HG02884 (cell line): ENCODE data around the gene ZP1.
"Not testable (repeated sequence)": the region's sequence is repeated elsewhere in the genome, so short reads cannot be mapped to it uniquely, and the experiment has no call there.

Source experiments
- ATAC-seq: cut with Tn5 transposase; IDR thresholded peaks from one replicate; pipeline ENCODE4 v1.9.1; 2021; ENCODE audit warnings: mild to moderate bottlenecking, moderate library complexity; ENCODE audit not compliant: unreplicated experiment

ZP1 gene

GRCh38 chr11:60866911-60867870, at the start of gene ZP1:
Gene ZP1, plus strand, starts transcription at chr11:60867542. Its CDS starts 20 bp downstream, at chr11:60867562.
- no peak for ATAC-seq

- no peak for ATAC-seq
Measured at GRCh38 chr11:60818057-60818456, 49.3 kb upstream of the ZP1 start.

GRCh38 chr11:60821827-60822599, 45.3 kb upstream of the ZP1 start:
- no peak for ATAC-seq

- not testable (repeated sequence) for ATAC-seq
Measured at GRCh38 chr11:60823745-60824306, 43.5 kb upstream of the ZP1 start.

- no peak for ATAC-seq
Measured at GRCh38 chr11:60825118-60825517, 42.2 kb upstream of the ZP1 start.

GRCh38 chr11:60825790-60826189, 41.6 kb upstream of the ZP1 start:
- ATAC-seq = no peak

GRCh38 chr11:60830478-60831142, 36.7 kb upstream of the ZP1 start:
- ATAC-seq = no peak

GRCh38 chr11:60831143-60831500, 36.2 kb upstream of the ZP1 start:
- peak; percentile 75 for ATAC-seq

- no peak for ATAC-seq
Measured at GRCh38 chr11:60831501-60832079, 35.8 kb upstream of the ZP1 start.

GRCh38 chr11:60834742-60835533, 32.4 kb upstream of the ZP1 start:
- ATAC-seq = no peak

- ATAC-seq = no peak
Measured at GRCh38 chr11:60835534-60835846, 31.9 kb upstream of the ZP1 start.

GRCh38 chr11:60836866-60837515, 30.4 kb upstream of the ZP1 start:
- no peak for ATAC-seq

- ATAC-seq = no peak
Measured at GRCh38 chr11:60838132-60838531, 29.2 kb upstream of the ZP1 start.

GRCh38 chr11:60840470-60841430, 26.6 kb upstream of the ZP1 start:
- ATAC-seq = no peak

- ATAC-seq = peak; percentile 51
Measured at GRCh38 chr11:60841797-60842667, 25.3 kb upstream of the ZP1 start, which contains the start of gene CCDC86. Gene CCDC86, plus strand, starts transcription at chr11:60842113. Its CDS starts 12 bp downstream, at chr11:60842125.

- ATAC-seq = no peak
Measured at GRCh38 chr11:60842668-60843600, 24.4 kb upstream of the ZP1 start.
